AG10803 (cell line): ENCODE data around the gene SNX20.

Experiments used
- DNase-seq: peaks from one replicate; pipeline ENCODE4 v3.0.0; 2010; ENCODE audit warnings: low read depth
- H3K4me3 ChIP-seq: 2 replicates; pipeline ENCODE4 v1.5.1; 2011; ENCODE audit warnings: mild to moderate bottlenecking, low read length, control low read depth
- CTCF ChIP-seq: conservative IDR thresholded peaks from 2 replicates; pipeline ENCODE4 v1.5.1; 2011; ENCODE audit warnings: mild to moderate bottlenecking, low read length, control low read depth, inconsistent platforms

SNX20 gene

GRCh38 chr16:50627419-50627818, 53.7 kb downstream of the SNX20 start:
- no peak overlapping the region for H3K4me3 ChIP-seq
- TF ChIP-seq CTCF: peak; percentile 58
- DNase-seq: peak; percentile 54

GRCh38 chr16:50626868-50627267, 54.2 kb downstream of the SNX20 start:
- H3K4me3 ChIP-seq: no peak overlapping the region
- TF ChIP-seq CTCF: no peak
- DNase-seq: no peak

GRCh38 chr16:50625374-50625773, 55.7 kb downstream of the SNX20 start:
- H3K4me3 ChIP-seq: no peak overlapping the region
- DNase-seq: no peak

GRCh38 chr16:50624449-50624970, 56.6 kb downstream of the SNX20 start:
- no peak overlapping the region for H3K4me3 ChIP-seq
- no peak for DNase-seq
- no peak for TF ChIP-seq CTCF

More at GRCh38 chr16:50625374-50625773, 55.7 kb downstream of the SNX20 start:
- TF ChIP-seq CTCF: no peak

GRCh38 chr16:50622643-50623369, 58.3 kb downstream of the SNX20 start:
- DNase-seq: no peak
- no peak for TF ChIP-seq CTCF
- H3K4me3 ChIP-seq: no peak overlapping the region

GRCh38 chr16:50622029-50622428, 59.1 kb downstream of the SNX20 start:
- DNase-seq: no peak
- TF ChIP-seq CTCF: no peak
- no peak overlapping the region for H3K4me3 ChIP-seq
